K562 (cell line): Measurements from ENCODE around the gene ANKRD44. TPM values are rescaled to one million over a fixed set of nuclear protein-coding genes. Genes with fewer than 3 reads are reported as not detected.

ENCODE experiments used
- ATAC-seq: fragments of 200-7000 bp; cut with Tn5 transposase; 3 replicates; pipeline ENCODE4 v1.9.1; 2020; ENCODE audit warnings: moderate library complexity
- BruUV-seq: library from RNA; stranded (reverse); fragments of 400-500 nt; replicated peaks from 2 replicates; lab custom pipeline; 2021; lab: Mats Ljungman, UMichigan
- CTCF ChIA-PET: fragments of 300-600 bp; formaldehyde crosslinking; extraction: SDS; loops from one replicate; lab custom pipeline; 2021; ENCODE audit warnings: low intra/inter-chr PET ratio; lab: Yijun Ruan, JAX
- POLR2A ChIA-PET: fragments of 300-600, 350-650 bp; sonication (Branson Sonifier 250); formaldehyde crosslinking; extraction: SDS; loops from one replicate; lab custom pipeline; 2021; ENCODE audit warnings: antibody characterized with exemption, inconsistent platforms; lab: Yijun Ruan, JAX
- DNase-seq, 4 experiments: peaks; one replicate each; pipeline versions ENCODE4 v3.0.0 to v3.0.0-alpha.2; 2011 to 2018; ENCODE audit warnings: low spot score in 3 of 4, mixed read lengths in 3 of 4; ENCODE audit errors: extremely low read depth in 1 of 4
- FAIRE-seq: peaks from 2 replicates; lab custom pipeline; 2011; peaks lifted over from hg19 to GRCh38; lab: Jason Lieb, UNC
- H2AFZ ChIP-seq: 2 replicates; pipeline ENCODE4 v1.6.0; 2011; ENCODE audit warnings: low read depth, low read length, control low read depth, inconsistent platforms
- H3K27ac ChIP-seq: fragments of 200-600 bp; 3 replicates; pipeline ENCODE4 v1.8.0; 2011; ENCODE audit warnings: low read depth, mild to moderate bottlenecking, control low read depth, inconsistent platforms, low read length, moderate library complexity, mixed read lengths; ENCODE audit errors: extremely low read depth
- H3K27me3 ChIP-seq, 2 experiments: fragments of 300-600 bp in 1 of 2; 2 replicates in 1 of 2; 3 replicates in 1 of 2; pipeline versions ENCODE4 v1.6.0 to v1.8.0; 2011; ENCODE audit warnings: inconsistent platforms in 2 of 2, low read length in 2 of 2, mild to moderate bottlenecking in 1 of 2, mixed read lengths in 1 of 2, moderate library complexity in 1 of 2; ENCODE audit not compliant: control insufficient read depth in 2 of 2, insufficient read depth in 2 of 2
- H3K36me3 ChIP-seq: fragments of 300-600 bp; 3 replicates; pipeline ENCODE4 v1.8.0; 2011; ENCODE audit warnings: mild to moderate bottlenecking, low read length, inconsistent platforms; ENCODE audit not compliant: control insufficient read depth, insufficient read depth
- H3K4me1 ChIP-seq, 2 experiments: fragments of 200-600 bp in 1 of 2; replicated peaks in 1 of 2; 2 replicates in 1 of 2; 3 replicates in 1 of 2; pipeline versions ENCODE4 v1.5.1 to v1.8.0; 2011; ENCODE audit warnings: inconsistent platforms in 2 of 2, low read length in 2 of 2, mild to moderate bottlenecking in 1 of 2, mixed read lengths in 1 of 2, moderate library complexity in 1 of 2; ENCODE audit not compliant: control insufficient read depth in 2 of 2, insufficient read depth in 2 of 2
- H3K4me2 ChIP-seq: 2 replicates; pipeline ENCODE4 v1.6.1; 2011; ENCODE audit warnings: low read length, control low read depth, inconsistent platforms, mixed read lengths; ENCODE audit not compliant: insufficient read depth
- H3K4me3 ChIP-seq: fragments of 200-600 bp; sonication (generic), shearing (Covaris generic); 2 replicates; pipeline ENCODE4 v1.5.1; 2016; ENCODE audit warnings: control low read depth, inconsistent platforms
- H3K79me2 ChIP-seq: fragments of 200-600 bp; 3 replicates; pipeline ENCODE4 v1.8.0; 2011; ENCODE audit warnings: low read length, inconsistent platforms; ENCODE audit not compliant: control insufficient read depth, insufficient read depth
- H3K9ac ChIP-seq, 2 experiments: 2 replicates each; pipeline versions ENCODE4 v1.6.0 to v1.6.1; 2011; ENCODE audit warnings: low read depth in 2 of 2, low read length in 2 of 2, control low read depth in 1 of 2, inconsistent platforms in 1 of 2, mild to moderate bottlenecking in 1 of 2, mixed read lengths in 1 of 2; ENCODE audit not compliant: insufficient read depth in 1 of 2
- H3K9me1 ChIP-seq: one replicate; pipeline ENCODE4 v1.6.0; 2011; ENCODE audit warnings: inconsistent platforms, mild to moderate bottlenecking, low read length, moderate library complexity; ENCODE audit not compliant: control insufficient read depth, insufficient read depth
- H3K9me3 ChIP-seq: replicated peaks from 2 replicates; pipeline ENCODE4 v1.5.1; 2011; ENCODE audit warnings: low read depth, low read length, inconsistent platforms; ENCODE audit not compliant: control insufficient read depth, insufficient read depth
- H4K20me1 ChIP-seq: replicated peaks from 2 replicates; pipeline ENCODE4 v1.6.1; 2011; ENCODE audit warnings: low read length, inconsistent platforms, mixed read lengths; ENCODE audit not compliant: control insufficient read depth, insufficient read depth
- CCAR2 ChIP-seq: fragments of 200-400 bp; formaldehyde crosslinking; IDR thresholded peaks from 2 replicates; pipeline ENCODE4 v1.6.1; 2017; ENCODE audit warnings: mild to moderate bottlenecking, low read depth, low read length
- CTCF ChIP-seq, 3 experiments: IDR thresholded peaks in 2 of 3; conservative IDR thresholded peaks in 1 of 3; 2 replicates each; pipeline ENCODE4 v1.5.1; 2011 to 2012; ENCODE audit warnings: low read length in 3 of 3, mild to moderate bottlenecking in 3 of 3, control low read depth in 2 of 3, improper control_type of control experiment in 1 of 3, inconsistent platforms in 1 of 3, low read depth in 1 of 3, mixed read lengths in 1 of 3, moderate library complexity in 1 of 3; ENCODE audit not compliant: insufficient read depth in 2 of 3
- FOXP1 ChIP-seq: sonication (generic); formaldehyde crosslinking; IDR thresholded peaks from 2 replicates; pipeline ENCODE4 v1.8.0; 2022; ENCODE audit warnings: mild to moderate bottlenecking, missing genetic modification reagents
- HNRNPK ChIP-seq: fragments of 200-400 bp; formaldehyde crosslinking; IDR thresholded peaks from one replicate; pipeline ENCODE4 v1.6.1; 2018; ENCODE audit warnings: mild to moderate bottlenecking, low read depth, low read length; ENCODE audit not compliant: poor library complexity, severe bottlenecking
- NFIC ChIP-seq: fragments of 450-650 bp; IDR thresholded peaks from 2 replicates; pipeline ENCODE4 v1.6.1; 2017; ENCODE audit warnings: mild to moderate bottlenecking, inconsistent platforms
- RBM34 ChIP-seq: fragments of 200-400 bp; formaldehyde crosslinking; IDR thresholded peaks from 2 replicates; pipeline ENCODE4 v1.6.1; 2018; ENCODE audit warnings: low read length, borderline replicate concordance; ENCODE audit not compliant: insufficient read depth
- RBM39 ChIP-seq: fragments of 200-400 bp; formaldehyde crosslinking; optimal IDR thresholded peaks from 2 replicates; pipeline ENCODE3; 2018; ENCODE audit warnings: low read depth, low read length
- SAP30 ChIP-seq: fragments of 200-600 bp; sonication (generic); IDR thresholded peaks from 2 replicates; pipeline ENCODE4 v1.6.1; 2012; ENCODE audit warnings: borderline replicate concordance, low read depth, mild to moderate bottlenecking, moderate library complexity, low read length, control low read depth, inconsistent platforms; ENCODE audit not compliant: insufficient read depth, poor library complexity, severe bottlenecking
- WGBS: fragments of 100-300 bp; shearing (Covaris generic); methylation state at CpG from one replicate; pipeline ENCODE4 v1.1.6; 2016; ENCODE audit warnings: low coverage, mixed read lengths; ENCODE audit not compliant: insufficient coverage; ENCODE audit errors: missing lambda C conversion rate; 5-methylcytosine and 5-hydroxymethylcytosine counted together
- in situ Hi-C: fragments of 300-500 bp; cut with MboI; formaldehyde crosslinking; loops from 4 replicates; pipeline ENCODE4 v1.15.0; 2018; ENCODE audit warnings: inconsistent platforms, mixed read lengths
- intact Hi-C: fragments of 100-400 bp; cut with micrococcal nuclease; formaldehyde crosslinking; loops from 2 replicates; pipeline ENCODE4 v1.14.2; 2022
- polyA plus RNA-seq, 8 experiments: library from polyadenylated mRNA; depleted of rRNA in 4 of 8; stranded (reverse) in 5 of 8; unstranded in 3 of 8; fragments of >200 nt; fragmentation: Nextera tagmentation in 2 of 8; fragmentation: Illumina TruSeq in 1 of 8; extraction: Ambion mirVana in 2 of 8; extraction: Trizol in 1 of 8; gene quantifications; 2 replicates each; pipeline versions ENCODE4 v1.2.1 to v1.2.3, GENCODE V29; 2011 to 2014; ENCODE audit warnings: inconsistent platforms in 1 of 8, missing spikeins in 1 of 8
- total RNA-seq, 7 experiments: library from RNA; depleted of rRNA in 6 of 7; stranded (reverse); fragments of >200 nt in 6 of 7; fragmentation: Illumina TruSeq in 2 of 7; extraction: Trizol in 2 of 7; gene quantifications; 2 replicates each; pipeline versions ENCODE4 v1.2.1 to v1.2.3, GENCODE V29; 2011 to 2021; ENCODE audit warnings: low replicate concordance in 1 of 7
- TF ChIP-seq, protein P1 (sequence below), 2 experiments: IDR thresholded peaks; 2 replicates each; pipeline ENCODE4 v1.6.1; 2012; ENCODE audit warnings: improper control_type of control experiment in 2 of 2, low read depth in 2 of 2, low read length in 2 of 2, borderline replicate concordance in 1 of 2
- TF ChIP-seq, protein P2 (sequence below), 2 experiments: fragments of 150-350 bp in 1 of 2; IDR thresholded peaks; 2 replicates each; pipeline ENCODE4 v1.6.1; 2012 to 2016; ENCODE audit warnings: low read depth in 2 of 2, low read length in 2 of 2, mild to moderate bottlenecking in 1 of 2, moderate library complexity in 1 of 2
- TF ChIP-seq, protein P3 (sequence below): sonication (generic); formaldehyde crosslinking; IDR thresholded peaks from 2 replicates; pipeline ENCODE4 v1.8.1; 2023; ENCODE audit warnings: mild to moderate bottlenecking, missing genetic modification reagents

ANKRD44 gene
- total and polyA plus RNA-seq, 9 of the 15 experiments (the other 6 are each of a cell fraction or from before 2014, with no cell fraction given): 0.03 to 0.64 (median 0.07) TPM; not detected in 3

- DNase-seq: no peak
- TF ChIP-seq NFIC (no peak), CTCF (IDR thresholded peaks at IDR 0.05 in 2 of 3, conservative IDR thresholded peaks at IDR 0.05 in 1 of 3; ENCODE audit: insufficient read depth in 2 of 3, low read depth in 1 of 3, low read length in 3 of 3) (no peak), RBM39 (no peak), HNRNPK (no peak), SAP30 (no peak), FOXP1 (CRISPR knock-in tag) (no peak), CCAR2 (no peak), RBM34 (no peak)
- TF ChIP-seq, protein P1, sequence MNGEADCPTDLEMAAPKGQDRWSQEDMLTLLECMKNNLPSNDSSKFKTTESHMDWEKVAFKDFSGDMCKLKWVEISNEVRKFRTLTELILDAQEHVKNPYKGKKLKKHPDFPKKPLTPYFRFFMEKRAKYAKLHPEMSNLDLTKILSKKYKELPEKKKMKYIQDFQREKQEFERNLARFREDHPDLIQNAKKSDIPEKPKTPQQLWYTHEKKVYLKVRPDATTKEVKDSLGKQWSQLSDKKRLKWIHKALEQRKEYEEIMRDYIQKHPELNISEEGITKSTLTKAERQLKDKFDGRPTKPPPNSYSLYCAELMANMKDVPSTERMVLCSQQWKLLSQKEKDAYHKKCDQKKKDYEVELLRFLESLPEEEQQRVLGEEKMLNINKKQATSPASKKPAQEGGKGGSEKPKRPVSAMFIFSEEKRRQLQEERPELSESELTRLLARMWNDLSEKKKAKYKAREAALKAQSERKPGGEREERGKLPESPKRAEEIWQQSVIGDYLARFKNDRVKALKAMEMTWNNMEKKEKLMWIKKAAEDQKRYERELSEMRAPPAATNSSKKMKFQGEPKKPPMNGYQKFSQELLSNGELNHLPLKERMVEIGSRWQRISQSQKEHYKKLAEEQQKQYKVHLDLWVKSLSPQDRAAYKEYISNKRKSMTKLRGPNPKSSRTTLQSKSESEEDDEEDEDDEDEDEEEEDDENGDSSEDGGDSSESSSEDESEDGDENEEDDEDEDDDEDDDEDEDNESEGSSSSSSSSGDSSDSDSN (IDR thresholded peaks at IDR 0.05; ENCODE audit: borderline replicate concordance in 1 of 2, low read depth in 2 of 2, low read length in 2 of 2): no peak
- TF ChIP-seq, protein P2, sequence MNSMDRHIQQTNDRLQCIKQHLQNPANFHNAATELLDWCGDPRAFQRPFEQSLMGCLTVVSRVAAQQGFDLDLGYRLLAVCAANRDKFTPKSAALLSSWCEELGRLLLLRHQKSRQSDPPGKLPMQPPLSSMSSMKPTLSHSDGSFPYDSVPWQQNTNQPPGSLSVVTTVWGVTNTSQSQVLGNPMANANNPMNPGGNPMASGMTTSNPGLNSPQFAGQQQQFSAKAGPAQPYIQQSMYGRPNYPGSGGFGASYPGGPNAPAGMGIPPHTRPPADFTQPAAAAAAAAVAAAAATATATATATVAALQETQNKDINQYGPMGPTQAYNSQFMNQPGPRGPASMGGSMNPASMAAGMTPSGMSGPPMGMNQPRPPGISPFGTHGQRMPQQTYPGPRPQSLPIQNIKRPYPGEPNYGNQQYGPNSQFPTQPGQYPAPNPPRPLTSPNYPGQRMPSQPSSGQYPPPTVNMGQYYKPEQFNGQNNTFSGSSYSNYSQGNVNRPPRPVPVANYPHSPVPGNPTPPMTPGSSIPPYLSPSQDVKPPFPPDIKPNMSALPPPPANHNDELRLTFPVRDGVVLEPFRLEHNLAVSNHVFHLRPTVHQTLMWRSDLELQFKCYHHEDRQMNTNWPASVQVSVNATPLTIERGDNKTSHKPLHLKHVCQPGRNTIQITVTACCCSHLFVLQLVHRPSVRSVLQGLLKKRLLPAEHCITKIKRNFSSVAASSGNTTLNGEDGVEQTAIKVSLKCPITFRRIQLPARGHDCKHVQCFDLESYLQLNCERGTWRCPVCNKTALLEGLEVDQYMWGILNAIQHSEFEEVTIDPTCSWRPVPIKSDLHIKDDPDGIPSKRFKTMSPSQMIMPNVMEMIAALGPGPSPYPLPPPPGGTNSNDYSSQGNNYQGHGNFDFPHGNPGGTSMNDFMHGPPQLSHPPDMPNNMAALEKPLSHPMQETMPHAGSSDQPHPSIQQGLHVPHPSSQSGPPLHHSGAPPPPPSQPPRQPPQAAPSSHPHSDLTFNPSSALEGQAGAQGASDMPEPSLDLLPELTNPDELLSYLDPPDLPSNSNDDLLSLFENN (IDR thresholded peaks at IDR 0.05; ENCODE audit: low read depth in 2 of 2, low read length in 2 of 2): no peak
- TF ChIP-seq, protein P3, sequence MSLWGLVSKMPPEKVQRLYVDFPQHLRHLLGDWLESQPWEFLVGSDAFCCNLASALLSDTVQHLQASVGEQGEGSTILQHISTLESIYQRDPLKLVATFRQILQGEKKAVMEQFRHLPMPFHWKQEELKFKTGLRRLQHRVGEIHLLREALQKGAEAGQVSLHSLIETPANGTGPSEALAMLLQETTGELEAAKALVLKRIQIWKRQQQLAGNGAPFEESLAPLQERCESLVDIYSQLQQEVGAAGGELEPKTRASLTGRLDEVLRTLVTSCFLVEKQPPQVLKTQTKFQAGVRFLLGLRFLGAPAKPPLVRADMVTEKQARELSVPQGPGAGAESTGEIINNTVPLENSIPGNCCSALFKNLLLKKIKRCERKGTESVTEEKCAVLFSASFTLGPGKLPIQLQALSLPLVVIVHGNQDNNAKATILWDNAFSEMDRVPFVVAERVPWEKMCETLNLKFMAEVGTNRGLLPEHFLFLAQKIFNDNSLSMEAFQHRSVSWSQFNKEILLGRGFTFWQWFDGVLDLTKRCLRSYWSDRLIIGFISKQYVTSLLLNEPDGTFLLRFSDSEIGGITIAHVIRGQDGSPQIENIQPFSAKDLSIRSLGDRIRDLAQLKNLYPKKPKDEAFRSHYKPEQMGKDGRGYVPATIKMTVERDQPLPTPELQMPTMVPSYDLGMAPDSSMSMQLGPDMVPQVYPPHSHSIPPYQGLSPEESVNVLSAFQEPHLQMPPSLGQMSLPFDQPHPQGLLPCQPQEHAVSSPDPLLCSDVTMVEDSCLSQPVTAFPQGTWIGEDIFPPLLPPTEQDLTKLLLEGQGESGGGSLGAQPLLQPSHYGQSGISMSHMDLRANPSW (CRISPR knock-in tag): no peak
Observed at GRCh38 chr2:196980001-196980400, 330.6 kb downstream of the ANKRD44 start.

More at GRCh38 chr2:196980001-196980400, 330.6 kb downstream of the ANKRD44 start:
- Histone ChIP-seq H3K27ac (no peak overlapping the region), H3K9me1 (no peaks in the 10 kb centered on the region), H3K27me3 (no peaks in the 10 kb centered on the region), H3K79me2 (no peaks in the 10 kb centered on the region), H4K20me1 (no peaks in the 10 kb centered on the region), H3K4me1 (no peaks in the 10 kb centered on the region), H2AFZ (no peak overlapping the region), H3K36me3 (no peaks in the 10 kb centered on the region), H3K9me3 (no peaks in the 10 kb centered on the region), H3K9ac (no peak overlapping the region), H3K4me3 (no peak overlapping the region), H3K4me2 (no peak overlapping the region)
- ChIA-PET CTCF (no interaction called here), POLR2A (no interaction called here)
- WGBS: 0% methylated on average over 1 of the region's 1 CpG
- in situ Hi-C loops (no loop called here), intact Hi-C loops (no loop called here)
- BruUV-seq: no TSS peak
- ATAC-seq (no peak), FAIRE-seq (no peak)
